H9 (cell line): ENCODE measurements around the gene SLC12A4. TPM values are rescaled to one million over a fixed set of nuclear protein-coding genes. Genes with fewer than 3 reads are reported as not detected.
A peak's percentile ranks its signal among the peaks of the same experiment; 100 is the strongest.

ENCODE experiments used
- DNase-seq: peaks from one replicate; pipeline ENCODE4 v3.0.0-alpha.2; 2017
- H2AFZ ChIP-seq: one replicate; pipeline ENCODE4 v1.6.1; 2013; ENCODE audit warnings: mild to moderate bottlenecking, low read length, control low read depth, moderate library complexity
- H2AK5ac ChIP-seq: 2 replicates; pipeline ENCODE4 v1.6.1; 2013; ENCODE audit warnings: low read length, control low read depth, mixed read lengths; ENCODE audit not compliant: insufficient read length
- H2BK120ac ChIP-seq: one replicate; pipeline ENCODE4 v1.6.1; 2013; ENCODE audit warnings: low read depth, mild to moderate bottlenecking, low read length, control low read depth, inconsistent platforms; ENCODE audit not compliant: poor library complexity, severe bottlenecking
- H2BK12ac ChIP-seq: 2 replicates; pipeline ENCODE4 v1.6.1; 2013; ENCODE audit warnings: low read length, control low read depth, mixed read lengths, low read depth; ENCODE audit not compliant: insufficient read length
- H2BK15ac ChIP-seq: 2 replicates; pipeline ENCODE4 v1.6.1; 2013; ENCODE audit warnings: low read depth, low read length, control low read depth
- H2BK20ac ChIP-seq: one replicate; pipeline ENCODE4 v1.6.1; 2013; ENCODE audit warnings: low read depth, mild to moderate bottlenecking, low read length, control low read depth, inconsistent platforms; ENCODE audit not compliant: poor library complexity, severe bottlenecking
- H2BK5ac ChIP-seq: 2 replicates; pipeline ENCODE4 v1.6.1; 2013; ENCODE audit warnings: low read length, control low read depth, mixed read lengths; ENCODE audit not compliant: insufficient read length
- H3K14ac ChIP-seq: 2 replicates; pipeline ENCODE4 v1.6.1; 2013; ENCODE audit warnings: low read length, control low read depth; ENCODE audit not compliant: insufficient read depth
- H3K18ac ChIP-seq: 2 replicates; pipeline ENCODE4 v1.6.1; 2013; ENCODE audit warnings: low read depth, mild to moderate bottlenecking, mixed read lengths, low read length, control low read depth; ENCODE audit not compliant: insufficient read length
- H3K23ac ChIP-seq: 2 replicates; pipeline ENCODE4 v1.6.1; 2013; ENCODE audit warnings: low read length, control low read depth, mixed read lengths, low read depth; ENCODE audit not compliant: insufficient read length
- H3K23me2 ChIP-seq: 2 replicates; pipeline ENCODE4 v1.6.1; 2013; ENCODE audit warnings: low read depth, mild to moderate bottlenecking, mixed read lengths, low read length, control low read depth; ENCODE audit not compliant: insufficient read length, poor library complexity, severe bottlenecking
- H3K27ac ChIP-seq: 2 replicates; pipeline ENCODE4 v1.5.1; 2013; ENCODE audit warnings: low read length, control low read depth, mixed read lengths, low read depth; ENCODE audit not compliant: insufficient read length
- H3K27me3 ChIP-seq: 2 replicates; pipeline ENCODE4 v1.6.1; 2013; ENCODE audit warnings: low read length, control low read depth, inconsistent platforms; ENCODE audit not compliant: insufficient read depth
- H3K4ac ChIP-seq: 2 replicates; pipeline ENCODE4 v1.6.1; 2013; ENCODE audit warnings: low read depth, mild to moderate bottlenecking, control low read depth, inconsistent platforms, low read length, moderate library complexity
- H3K4me1 ChIP-seq: 2 replicates; pipeline ENCODE4 v1.6.1; 2013; ENCODE audit warnings: low read length, control low read depth, inconsistent platforms; ENCODE audit not compliant: insufficient read depth
- H3K4me2 ChIP-seq: 2 replicates; pipeline ENCODE4 v1.6.1; 2013; ENCODE audit warnings: low read length, control low read depth, mixed read lengths; ENCODE audit not compliant: insufficient read length, insufficient read depth
- H3K56ac ChIP-seq: 2 replicates; pipeline ENCODE4 v1.6.1; 2013; ENCODE audit warnings: low read depth, mild to moderate bottlenecking, mixed read lengths, low read length, control low read depth; ENCODE audit not compliant: insufficient read length
- H3K79me1 ChIP-seq: 2 replicates; pipeline ENCODE4 v1.6.1; 2013; ENCODE audit warnings: low read depth, mild to moderate bottlenecking, moderate library complexity, low read length, control low read depth, inconsistent platforms; ENCODE audit not compliant: insufficient read depth, poor library complexity, severe bottlenecking
- H3K79me2 ChIP-seq: 2 replicates; pipeline ENCODE4 v1.6.1; 2013; ENCODE audit warnings: low read length, control low read depth, inconsistent platforms; ENCODE audit not compliant: insufficient read depth
- H3K9ac ChIP-seq: 2 replicates; pipeline ENCODE4 v1.6.1; 2013; ENCODE audit warnings: low read length, control low read depth, mixed read lengths; ENCODE audit not compliant: insufficient read length; ENCODE audit errors: extremely low read depth
- H3K9me3 ChIP-seq: one replicate; pipeline ENCODE4 v1.6.1; 2013; ENCODE audit warnings: low read depth, low read length, inconsistent platforms; ENCODE audit not compliant: control insufficient read depth
- H3T11ph ChIP-seq: one replicate; pipeline ENCODE4 v1.6.1; 2013; ENCODE audit warnings: mild to moderate bottlenecking, low read length, control low read depth, inconsistent platforms
- H4K20me1 ChIP-seq: one replicate; pipeline ENCODE4 v1.6.1; 2013; ENCODE audit not compliant: control insufficient read depth, insufficient read length, insufficient read depth
- H4K5ac ChIP-seq: 2 replicates; pipeline ENCODE4 v1.6.1; 2013; ENCODE audit warnings: low read depth, mild to moderate bottlenecking, mixed read lengths, low read length, control low read depth; ENCODE audit not compliant: insufficient read length
- H4K8ac ChIP-seq: replicated peaks from 2 replicates; pipeline ENCODE4 v1.6.1; 2013; ENCODE audit warnings: low read length, control low read depth, mixed read lengths, low read depth; ENCODE audit not compliant: insufficient read length
- H4K91ac ChIP-seq: 2 replicates; pipeline ENCODE4 v1.6.1; 2013; ENCODE audit warnings: low read depth, mild to moderate bottlenecking, moderate library complexity, mixed read lengths, low read length, control low read depth; ENCODE audit not compliant: insufficient read length
- H3K27ac Mint-ChIP-seq, 3 experiments: 2 replicates in 2 of 3; 3 replicates in 1 of 3; pipeline ENCODE4 v1.8.0; 2020 to 2021; ENCODE audit warnings: mixed read lengths in 3 of 3, mild to moderate bottlenecking in 1 of 3, moderate library complexity in 1 of 3
- H3K27me3 Mint-ChIP-seq: 2 replicates; pipeline ENCODE4 v1.8.0; 2021; ENCODE audit warnings: low read depth, mild to moderate bottlenecking, moderate library complexity, mixed read lengths
- H3K36me3 Mint-ChIP-seq, 3 experiments: 2 replicates in 2 of 3; 3 replicates in 1 of 3; pipeline ENCODE4 v1.8.0; 2020 to 2021; ENCODE audit warnings: low read depth in 3 of 3, mixed read lengths in 3 of 3; ENCODE audit not compliant: insufficient read depth in 1 of 3
- H3K4me1 Mint-ChIP-seq, 2 experiments: 2 replicates each; pipeline ENCODE4 v1.8.0; 2020; ENCODE audit warnings: mixed read lengths in 2 of 2
- H3K4me3 Mint-ChIP-seq, 2 experiments: 2 replicates in 1 of 2; 3 replicates in 1 of 2; pipeline ENCODE4 v1.8.0; 2020 to 2021; ENCODE audit warnings: mild to moderate bottlenecking in 2 of 2, mixed read lengths in 2 of 2, moderate library complexity in 1 of 2
- H3K9me3 Mint-ChIP-seq, 2 experiments: 2 replicates in 1 of 2; 3 replicates in 1 of 2; pipeline ENCODE4 v1.8.0; 2020; ENCODE audit warnings: mild to moderate bottlenecking in 2 of 2, mixed read lengths in 2 of 2, moderate library complexity in 1 of 2
- CTCF ChIP-seq: fragments of 200-600 bp; sonication (generic); conservative IDR thresholded peaks from 3 replicates; pipeline ENCODE4 v1.8.0; 2021; ENCODE audit warnings: antibody characterized with exemption, mild to moderate bottlenecking
- WGBS: extraction: QIAGEN DNeasy Blood & Tissue Kit; methylation state at CpG from one replicate; pipeline ENCODE4 v1.1.7; 2013; ENCODE audit warnings: missing lambda C conversion rate, low lambda C conversion rate, mixed read lengths; ENCODE audit not compliant: insufficient read length; ENCODE audit errors: extremely low coverage; 5-methylcytosine and 5-hydroxymethylcytosine counted together
- total RNA-seq: library from RNA; stranded (reverse); gene quantifications from 2 replicates; pipeline ENCODE4 v1.2.1, GENCODE V29; 2021

Gene SLC12A4
- total RNA-seq, 1 experiment from 2014 or later = 46.7 TPM

GRCh38 chr16:67922740-67923139, 45.7 kb downstream of the SLC12A4 start:
- no CpG with 5 or more reads among the region's 8 CpGs for WGBS
- H3K27me3 Mint-ChIP-seq = no peaks in the 10 kb centered on the region
- H2AFZ ChIP-seq = no peak overlapping the region
- no peak overlapping the region for H3T11ph ChIP-seq
- H3K4me1 ChIP-seq = no peaks in the 10 kb centered on the region
- no peak overlapping the region for H2BK15ac ChIP-seq
- no peak overlapping the region for H3K23ac ChIP-seq
- no peaks in the 10 kb centered on the region for H4K20me1 ChIP-seq
- H3K36me3 Mint-ChIP-seq = peaks cover 1 to 9% (median 2%) of the 10 kb centered on the region in 3 experiments; a peak in 4 of 7 replicates
- H4K5ac ChIP-seq = no peak overlapping the region
- H3K23me2 ChIP-seq = no peaks in the 10 kb centered on the region
- no peak overlapping the region for H3K4me3 Mint-ChIP-seq
- no peak overlapping the region for H3K4ac ChIP-seq
- TF ChIP-seq CTCF = no peak
- no peak overlapping the region for H3K9ac ChIP-seq
- H2BK12ac ChIP-seq = no peak overlapping the region
- H2BK20ac ChIP-seq = no peak overlapping the region
- H3K14ac ChIP-seq = no peak overlapping the region
- H3K27ac Mint-ChIP-seq = 0 out of 7 replicates have a peak overlapping the region, but pooled peaks of 1 of the 3 experiments have one; percentile 53
- no peak overlapping the region for H2BK5ac ChIP-seq
- H3K27me3 ChIP-seq = no peaks in the 10 kb centered on the region
- no peak overlapping the region for H3K56ac ChIP-seq
- peaks cover 7 to 16% of the 10 kb centered on the region in 2 experiments; a peak in 3 of 4 replicates for H3K4me1 Mint-ChIP-seq
- no peak overlapping the region for H3K27ac ChIP-seq
- no peak overlapping the region for H3K4me2 ChIP-seq
- no peak overlapping the region for H4K91ac ChIP-seq
- no peaks in the 10 kb centered on the region for H3K79me2 ChIP-seq
- H4K8ac ChIP-seq = no peak overlapping the region
- no peak overlapping the region for H2AK5ac ChIP-seq
- H3K9me3 Mint-ChIP-seq = no peaks in the 10 kb centered on the region
- DNase-seq = no peak
- no peaks in the 10 kb centered on the region for H3K79me1 ChIP-seq
- H2BK120ac ChIP-seq = no peak overlapping the region
- no peaks in the 10 kb centered on the region for H3K9me3 ChIP-seq
- no peak overlapping the region for H3K18ac ChIP-seq
